H9 (cell line): ENCODE measurements around the gene ING1. TPM values are rescaled to one million over a fixed set of nuclear protein-coding genes. Genes with fewer than 3 reads are reported as not detected.

Source experiments
- DNase-seq: peaks from one replicate; pipeline ENCODE4 v3.0.0-alpha.2; 2017
- H2AFZ ChIP-seq: one replicate; pipeline ENCODE4 v1.6.1; 2013; ENCODE audit warnings: mild to moderate bottlenecking, low read length, control low read depth, moderate library complexity
- H2AK5ac ChIP-seq: 2 replicates; pipeline ENCODE4 v1.6.1; 2013; ENCODE audit warnings: low read length, control low read depth, mixed read lengths; ENCODE audit not compliant: insufficient read length
- H2BK120ac ChIP-seq: one replicate; pipeline ENCODE4 v1.6.1; 2013; ENCODE audit warnings: low read depth, mild to moderate bottlenecking, low read length, control low read depth, inconsistent platforms; ENCODE audit not compliant: poor library complexity, severe bottlenecking
- H2BK12ac ChIP-seq: 2 replicates; pipeline ENCODE4 v1.6.1; 2013; ENCODE audit warnings: low read length, control low read depth, mixed read lengths, low read depth; ENCODE audit not compliant: insufficient read length
- H2BK15ac ChIP-seq: 2 replicates; pipeline ENCODE4 v1.6.1; 2013; ENCODE audit warnings: low read depth, low read length, control low read depth
- H2BK20ac ChIP-seq: one replicate; pipeline ENCODE4 v1.6.1; 2013; ENCODE audit warnings: low read depth, mild to moderate bottlenecking, low read length, control low read depth, inconsistent platforms; ENCODE audit not compliant: poor library complexity, severe bottlenecking
- H2BK5ac ChIP-seq: 2 replicates; pipeline ENCODE4 v1.6.1; 2013; ENCODE audit warnings: low read length, control low read depth, mixed read lengths; ENCODE audit not compliant: insufficient read length
- H3K14ac ChIP-seq: 2 replicates; pipeline ENCODE4 v1.6.1; 2013; ENCODE audit warnings: low read length, control low read depth; ENCODE audit not compliant: insufficient read depth
- H3K18ac ChIP-seq: 2 replicates; pipeline ENCODE4 v1.6.1; 2013; ENCODE audit warnings: low read depth, mild to moderate bottlenecking, mixed read lengths, low read length, control low read depth; ENCODE audit not compliant: insufficient read length
- H3K23ac ChIP-seq: 2 replicates; pipeline ENCODE4 v1.6.1; 2013; ENCODE audit warnings: low read length, control low read depth, mixed read lengths, low read depth; ENCODE audit not compliant: insufficient read length
- H3K23me2 ChIP-seq: 2 replicates; pipeline ENCODE4 v1.6.1; 2013; ENCODE audit warnings: low read depth, mild to moderate bottlenecking, mixed read lengths, low read length, control low read depth; ENCODE audit not compliant: insufficient read length, poor library complexity, severe bottlenecking
- H3K27ac ChIP-seq: 2 replicates; pipeline ENCODE4 v1.5.1; 2013; ENCODE audit warnings: low read length, control low read depth, mixed read lengths, low read depth; ENCODE audit not compliant: insufficient read length
- H3K27me3 ChIP-seq: 2 replicates; pipeline ENCODE4 v1.6.1; 2013; ENCODE audit warnings: low read length, control low read depth, inconsistent platforms; ENCODE audit not compliant: insufficient read depth
- H3K4ac ChIP-seq: 2 replicates; pipeline ENCODE4 v1.6.1; 2013; ENCODE audit warnings: low read depth, mild to moderate bottlenecking, control low read depth, inconsistent platforms, low read length, moderate library complexity
- H3K4me1 ChIP-seq: 2 replicates; pipeline ENCODE4 v1.6.1; 2013; ENCODE audit warnings: low read length, control low read depth, inconsistent platforms; ENCODE audit not compliant: insufficient read depth
- H3K4me2 ChIP-seq: 2 replicates; pipeline ENCODE4 v1.6.1; 2013; ENCODE audit warnings: low read length, control low read depth, mixed read lengths; ENCODE audit not compliant: insufficient read length, insufficient read depth
- H3K56ac ChIP-seq: 2 replicates; pipeline ENCODE4 v1.6.1; 2013; ENCODE audit warnings: low read depth, mild to moderate bottlenecking, mixed read lengths, low read length, control low read depth; ENCODE audit not compliant: insufficient read length
- H3K79me1 ChIP-seq: 2 replicates; pipeline ENCODE4 v1.6.1; 2013; ENCODE audit warnings: low read depth, mild to moderate bottlenecking, moderate library complexity, low read length, control low read depth, inconsistent platforms; ENCODE audit not compliant: insufficient read depth, poor library complexity, severe bottlenecking
- H3K79me2 ChIP-seq: 2 replicates; pipeline ENCODE4 v1.6.1; 2013; ENCODE audit warnings: low read length, control low read depth, inconsistent platforms; ENCODE audit not compliant: insufficient read depth
- H3K9ac ChIP-seq: 2 replicates; pipeline ENCODE4 v1.6.1; 2013; ENCODE audit warnings: low read length, control low read depth, mixed read lengths; ENCODE audit not compliant: insufficient read length; ENCODE audit errors: extremely low read depth
- H3K9me3 ChIP-seq: one replicate; pipeline ENCODE4 v1.6.1; 2013; ENCODE audit warnings: low read depth, low read length, inconsistent platforms; ENCODE audit not compliant: control insufficient read depth
- H3T11ph ChIP-seq: one replicate; pipeline ENCODE4 v1.6.1; 2013; ENCODE audit warnings: mild to moderate bottlenecking, low read length, control low read depth, inconsistent platforms
- H4K20me1 ChIP-seq: one replicate; pipeline ENCODE4 v1.6.1; 2013; ENCODE audit not compliant: control insufficient read depth, insufficient read length, insufficient read depth
- H4K5ac ChIP-seq: 2 replicates; pipeline ENCODE4 v1.6.1; 2013; ENCODE audit warnings: low read depth, mild to moderate bottlenecking, mixed read lengths, low read length, control low read depth; ENCODE audit not compliant: insufficient read length
- H4K8ac ChIP-seq: replicated peaks from 2 replicates; pipeline ENCODE4 v1.6.1; 2013; ENCODE audit warnings: low read length, control low read depth, mixed read lengths, low read depth; ENCODE audit not compliant: insufficient read length
- H4K91ac ChIP-seq: 2 replicates; pipeline ENCODE4 v1.6.1; 2013; ENCODE audit warnings: low read depth, mild to moderate bottlenecking, moderate library complexity, mixed read lengths, low read length, control low read depth; ENCODE audit not compliant: insufficient read length
- H3K27ac Mint-ChIP-seq, 3 experiments: 2 replicates in 2 of 3; 3 replicates in 1 of 3; pipeline ENCODE4 v1.8.0; 2020 to 2021; ENCODE audit warnings: mixed read lengths in 3 of 3, mild to moderate bottlenecking in 1 of 3, moderate library complexity in 1 of 3
- H3K27me3 Mint-ChIP-seq: 2 replicates; pipeline ENCODE4 v1.8.0; 2021; ENCODE audit warnings: low read depth, mild to moderate bottlenecking, moderate library complexity, mixed read lengths
- H3K36me3 Mint-ChIP-seq, 3 experiments: 2 replicates in 2 of 3; 3 replicates in 1 of 3; pipeline ENCODE4 v1.8.0; 2020 to 2021; ENCODE audit warnings: low read depth in 3 of 3, mixed read lengths in 3 of 3; ENCODE audit not compliant: insufficient read depth in 1 of 3
- H3K4me1 Mint-ChIP-seq, 2 experiments: 2 replicates each; pipeline ENCODE4 v1.8.0; 2020; ENCODE audit warnings: mixed read lengths in 2 of 2
- H3K4me3 Mint-ChIP-seq, 2 experiments: 2 replicates in 1 of 2; 3 replicates in 1 of 2; pipeline ENCODE4 v1.8.0; 2020 to 2021; ENCODE audit warnings: mild to moderate bottlenecking in 2 of 2, mixed read lengths in 2 of 2, moderate library complexity in 1 of 2
- H3K9me3 Mint-ChIP-seq, 2 experiments: 2 replicates in 1 of 2; 3 replicates in 1 of 2; pipeline ENCODE4 v1.8.0; 2020; ENCODE audit warnings: mild to moderate bottlenecking in 2 of 2, mixed read lengths in 2 of 2, moderate library complexity in 1 of 2
- WGBS: extraction: QIAGEN DNeasy Blood & Tissue Kit; methylation state at CpG from one replicate; pipeline ENCODE4 v1.1.7; 2013; ENCODE audit warnings: missing lambda C conversion rate, low lambda C conversion rate, mixed read lengths; ENCODE audit not compliant: insufficient read length; ENCODE audit errors: extremely low coverage; 5-methylcytosine and 5-hydroxymethylcytosine counted together
- total RNA-seq: library from RNA; stranded (reverse); gene quantifications from 2 replicates; pipeline ENCODE4 v1.2.1, GENCODE V29; 2021
- TF ChIP-seq, protein P1 (sequence below): fragments of 200-600 bp; sonication (generic); conservative IDR thresholded peaks from 3 replicates; pipeline ENCODE4 v1.8.0; 2021; ENCODE audit warnings: antibody characterized with exemption, mild to moderate bottlenecking

Gene ING1
- total RNA-seq, 1 experiment from 2014 or later = 17.3 TPM

DNA sequence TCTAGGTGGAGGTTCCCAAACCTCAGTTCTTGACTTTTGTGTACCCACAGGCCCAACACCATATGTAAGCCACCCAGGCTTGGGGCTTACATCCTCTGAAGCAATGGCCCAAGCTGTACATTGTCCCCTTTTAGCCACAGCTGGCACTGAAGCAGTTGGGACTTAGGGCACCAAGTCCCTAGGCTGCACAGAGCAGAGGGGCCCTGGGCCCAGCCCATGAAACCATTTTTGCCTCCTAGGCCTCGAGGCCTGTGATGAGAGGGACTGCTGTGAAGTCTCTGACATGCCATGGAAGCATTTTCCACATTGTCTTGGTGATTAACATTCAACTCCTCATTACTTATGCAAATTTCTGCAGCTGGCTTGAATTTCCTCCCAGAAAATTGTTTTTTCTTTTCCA lies 30.2 kb downstream of the ING1 start:
- H3K27me3 ChIP-seq = no peaks in the 10 kb centered on the region
- no peak overlapping the region for H3K4ac ChIP-seq
- no peak overlapping the region for H4K5ac ChIP-seq
- H2BK120ac ChIP-seq = no peak overlapping the region
- H4K20me1 ChIP-seq = no peaks in the 10 kb centered on the region
- no peak overlapping the region for H3K18ac ChIP-seq
- H3K4me1 ChIP-seq = 0 out of 2 replicates have a peak, but pooled peaks cover 2% of the 10 kb centered on the region
- no peak overlapping the region for H2BK12ac ChIP-seq
- H3K36me3 Mint-ChIP-seq = peaks cover 16 to 36% (median 30%) of the 10 kb centered on the region in 3 experiments; a peak in 6 of 7 replicates
- peaks cover 30 to 41% of the 10 kb centered on the region in 2 experiments for H3K9me3 Mint-ChIP-seq
- no peak overlapping the region for H3K9ac ChIP-seq
- no peak overlapping the region for H2AK5ac ChIP-seq
- no peaks in the 10 kb centered on the region for H3K79me1 ChIP-seq
- H3K23me2 ChIP-seq = no peaks in the 10 kb centered on the region
- H2BK20ac ChIP-seq = no peak overlapping the region
- H3K27ac Mint-ChIP-seq = no peak overlapping the region
- H2AFZ ChIP-seq = no peak overlapping the region
- H3K79me2 ChIP-seq = no peaks in the 10 kb centered on the region
- H2BK15ac ChIP-seq = no peak overlapping the region
- no peak overlapping the region for H4K8ac ChIP-seq
- H4K91ac ChIP-seq = no peak overlapping the region
- H3K27me3 Mint-ChIP-seq = peaks cover 3% of the 10 kb centered on the region; the same call in 1 of the 2 replicates
- no peak overlapping the region for H3K4me2 ChIP-seq
- no peak overlapping the region for H3K23ac ChIP-seq
- H3K14ac ChIP-seq = no peak overlapping the region
- WGBS = no CpG with 5 or more reads among the region's 1 CpG
- H3K4me1 Mint-ChIP-seq = peaks cover 10% of the 10 kb centered on the region in 2 experiments
- H3K9me3 ChIP-seq = peaks cover 15% of the 10 kb centered on the region
- H2BK5ac ChIP-seq = no peak overlapping the region
- H3K27ac ChIP-seq = no peak overlapping the region
- H3T11ph ChIP-seq = no peak overlapping the region
- DNase-seq = no peak
- TF ChIP-seq, protein P1, sequence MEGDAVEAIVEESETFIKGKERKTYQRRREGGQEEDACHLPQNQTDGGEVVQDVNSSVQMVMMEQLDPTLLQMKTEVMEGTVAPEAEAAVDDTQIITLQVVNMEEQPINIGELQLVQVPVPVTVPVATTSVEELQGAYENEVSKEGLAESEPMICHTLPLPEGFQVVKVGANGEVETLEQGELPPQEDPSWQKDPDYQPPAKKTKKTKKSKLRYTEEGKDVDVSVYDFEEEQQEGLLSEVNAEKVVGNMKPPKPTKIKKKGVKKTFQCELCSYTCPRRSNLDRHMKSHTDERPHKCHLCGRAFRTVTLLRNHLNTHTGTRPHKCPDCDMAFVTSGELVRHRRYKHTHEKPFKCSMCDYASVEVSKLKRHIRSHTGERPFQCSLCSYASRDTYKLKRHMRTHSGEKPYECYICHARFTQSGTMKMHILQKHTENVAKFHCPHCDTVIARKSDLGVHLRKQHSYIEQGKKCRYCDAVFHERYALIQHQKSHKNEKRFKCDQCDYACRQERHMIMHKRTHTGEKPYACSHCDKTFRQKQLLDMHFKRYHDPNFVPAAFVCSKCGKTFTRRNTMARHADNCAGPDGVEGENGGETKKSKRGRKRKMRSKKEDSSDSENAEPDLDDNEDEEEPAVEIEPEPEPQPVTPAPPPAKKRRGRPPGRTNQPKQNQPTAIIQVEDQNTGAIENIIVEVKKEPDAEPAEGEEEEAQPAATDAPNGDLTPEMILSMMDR = no peak
- no peak overlapping the region for H3K56ac ChIP-seq
- no peak overlapping the region for H3K4me3 Mint-ChIP-seq
